AG09309 (cell line): ENCODE measurements around the gene EXD2.
"Not testable (repeated sequence)": the region's sequence is repeated elsewhere in the genome, so short reads cannot be mapped to it uniquely, and the experiment has no call there.

Experiments
- DNase-seq: peaks from one replicate; pipeline ENCODE4 v3.0.0-alpha.2; 2010; ENCODE audit warnings: low read depth
- H3K4me3 ChIP-seq: 2 replicates; pipeline ENCODE4 v1.5.1; 2011; ENCODE audit warnings: mild to moderate bottlenecking, low read depth, low read length, moderate library complexity; ENCODE audit not compliant: control insufficient read depth
- CTCF ChIP-seq: IDR thresholded peaks from 2 replicates; pipeline ENCODE4 v1.5.1; 2011; ENCODE audit warnings: mild to moderate bottlenecking, low read depth, low read length, inconsistent platforms; ENCODE audit not compliant: insufficient read depth, control insufficient read depth; ENCODE audit errors: missing control alignments

The EXD2 gene

GRCh38 chr14:69170839-69171238 is 20.5 kb upstream of the EXD2 start:
- no peak for TF ChIP-seq CTCF

GRCh38 chr14:69171569-69171968 is 19.7 kb upstream of the EXD2 start:
- H3K4me3 ChIP-seq = no peak overlapping the region
- no peak for TF ChIP-seq CTCF

More at GRCh38 chr14:69170839-69171238, 20.5 kb upstream of the EXD2 start:
- DNase-seq = no peak
- H3K4me3 ChIP-seq = no peak overlapping the region

GRCh38 chr14:69175130-69175529 is 16.2 kb upstream of the EXD2 start:
- DNase-seq = no peak
- no peak for TF ChIP-seq CTCF
- H3K4me3 ChIP-seq = no peak overlapping the region

More at GRCh38 chr14:69171569-69171968, 19.7 kb upstream of the EXD2 start:
- DNase-seq = no peak

GRCh38 chr14:69181491-69181890 is 9.8 kb upstream of the EXD2 start:
- H3K4me3 ChIP-seq = no peak overlapping the region
- DNase-seq = no peak
- TF ChIP-seq CTCF = no peak

- DNase-seq = not testable (repeated sequence)
Observed at GRCh38 chr14:69182580-69182979, 8.7 kb upstream of the EXD2 start.

GRCh38 chr14:69183735-69184134 is 7.6 kb upstream of the EXD2 start:
- TF ChIP-seq CTCF = no peak
- DNase-seq = no peak
- no peak overlapping the region for H3K4me3 ChIP-seq

More at GRCh38 chr14:69182580-69182979, 8.7 kb upstream of the EXD2 start:
- H3K4me3 ChIP-seq = not testable (repeated sequence)

GRCh38 chr14:69190191-69190590 is 1.1 kb upstream of the EXD2 start:
- H3K4me3 ChIP-seq = no peak overlapping the region
- no peak for DNase-seq
- no peak for TF ChIP-seq CTCF
